H1 (cell line): ENCODE measurements around the gene BRI3BP. TPM values are rescaled to one million over a fixed set of nuclear protein-coding genes. Genes with fewer than 3 reads are reported as not detected.

Source experiments
- CTCF ChIA-PET: fragments of 300-600 bp; sonication (Branson Sonifier 250); formaldehyde crosslinking; loops from one replicate; lab custom pipeline; 2021; ENCODE audit not compliant: partially characterized antibody; lab: Charles Lee
- POLR2A ChIA-PET: fragments of 300-600 bp; sonication (Branson Sonifier 250); formaldehyde crosslinking; loops from one replicate; lab custom pipeline; 2021; ENCODE audit warnings: inconsistent platforms; ENCODE audit not compliant: partially characterized antibody; lab: Charles Lee
- DNase-seq, 2 experiments: peaks; one replicate each; pipeline versions ENCODE4 v3.0.0 to v3.0.0-alpha.2; 2010 to 2022; ENCODE audit warnings: low spot score in 2 of 2, low read depth in 1 of 2, mixed read lengths in 1 of 2
- FAIRE-seq: peaks from 2 replicates; lab custom pipeline; 2011; peaks lifted over from hg19 to GRCh38; lab: Jason Lieb, UNC
- H2AFZ ChIP-seq: 2 replicates; pipeline ENCODE4 v1.8.1; 2012; ENCODE audit warnings: low read length, inconsistent platforms
- H2AK5ac ChIP-seq: 2 replicates; pipeline ENCODE4 v1.6.1; 2013; ENCODE audit warnings: low read depth, low read length
- H2BK120ac ChIP-seq: replicated peaks from 2 replicates; pipeline ENCODE3; 2013; ENCODE audit warnings: low read depth, low read length, inconsistent platforms
- H2BK12ac ChIP-seq: 2 replicates; pipeline ENCODE4 v1.6.1; 2013; ENCODE audit warnings: low read depth, low read length
- H2BK15ac ChIP-seq: 2 replicates; pipeline ENCODE4 v1.6.1; 2013; ENCODE audit warnings: low read length
- H2BK20ac ChIP-seq: 2 replicates; pipeline ENCODE4 v1.6.1; 2013; ENCODE audit warnings: low read length
- H2BK5ac ChIP-seq: 2 replicates; pipeline ENCODE4 v1.6.1; 2013; ENCODE audit warnings: low read depth, low read length
- H3K14ac ChIP-seq: 2 replicates; pipeline ENCODE4 v1.6.1; 2013; ENCODE audit warnings: inconsistent platforms; ENCODE audit not compliant: insufficient read length
- H3K18ac ChIP-seq: 2 replicates; pipeline ENCODE4 v1.6.1; 2013; ENCODE audit warnings: low read length; ENCODE audit errors: extremely low read depth
- H3K23ac ChIP-seq: 2 replicates; pipeline ENCODE4 v1.6.1; 2013; ENCODE audit warnings: inconsistent platforms; ENCODE audit not compliant: insufficient read length
- H3K23me2 ChIP-seq: 2 replicates; pipeline ENCODE4 v1.6.1; 2013; ENCODE audit warnings: low read depth, low read length
- H3K27ac ChIP-seq: 2 replicates; pipeline ENCODE4 v1.6.1; 2011; ENCODE audit warnings: low read depth, low read length, inconsistent platforms
- H3K27me3 ChIP-seq, 4 experiments: replicated peaks in 1 of 4; 1 replicate in 1 of 4; 2 replicates in 3 of 4; pipeline versions ENCODE4 v1.6.1 to v1.8.1; 2011 to 2013; ENCODE audit warnings: low read length in 3 of 4, mild to moderate bottlenecking in 3 of 4, inconsistent platforms in 2 of 4, mixed read lengths in 2 of 4, moderate library complexity in 1 of 4; ENCODE audit not compliant: control insufficient read depth in 3 of 4, insufficient read depth in 3 of 4; ENCODE audit errors: extremely low read depth in 1 of 4
- H3K36me3 ChIP-seq, 4 experiments: 2 replicates each; pipeline versions ENCODE4 v1.6.1 to v1.8.1; 2011 to 2013; ENCODE audit warnings: mild to moderate bottlenecking in 4 of 4, low read length in 3 of 4, moderate library complexity in 2 of 4, control low read depth in 1 of 4, inconsistent platforms in 1 of 4; ENCODE audit not compliant: insufficient read depth in 4 of 4, control insufficient read depth in 2 of 4
- H3K4ac ChIP-seq: replicated peaks from 2 replicates; pipeline ENCODE3; 2013; ENCODE audit warnings: low read length, low read depth, mixed read lengths, inconsistent platforms; ENCODE audit not compliant: insufficient read length
- H3K4me1 ChIP-seq, 4 experiments: replicated peaks in 1 of 4; 1 replicate in 1 of 4; 2 replicates in 3 of 4; pipeline versions ENCODE4 v1.6.1 to v1.8.1; 2011 to 2013; ENCODE audit warnings: low read length in 3 of 4, inconsistent platforms in 2 of 4, mixed read lengths in 1 of 4; ENCODE audit not compliant: insufficient read depth in 4 of 4, control insufficient read depth in 3 of 4
- H3K4me2 ChIP-seq, 2 experiments: 2 replicates each; pipeline versions ENCODE4 v1.6.1 to v1.8.1; 2011 to 2013; ENCODE audit warnings: low read depth in 2 of 2, low read length in 2 of 2, control low read depth in 1 of 2, inconsistent platforms in 1 of 2, mild to moderate bottlenecking in 1 of 2; ENCODE audit not compliant: insufficient read depth in 1 of 2
- H3K4me3 ChIP-seq, 4 experiments: fragments of 200-600, 300-600 bp in 1 of 4; sonication (generic), shearing (Covaris generic), sonication (Bioruptor Twin) in 1 of 4; 2 replicates each; pipeline versions ENCODE4 v1.5.1 to v1.8.1; 2011 to 2016; ENCODE audit warnings: low read length in 4 of 4, low read depth in 3 of 4, control low read depth in 2 of 4, inconsistent platforms in 2 of 4, mild to moderate bottlenecking in 2 of 4, mixed read lengths in 1 of 4, moderate library complexity in 1 of 4; ENCODE audit not compliant: insufficient read depth in 2 of 4; ENCODE audit errors: extremely low read depth in 1 of 4
- H3K56ac ChIP-seq: replicated peaks from 2 replicates; pipeline ENCODE3; 2013; ENCODE audit warnings: low read depth, mild to moderate bottlenecking, mixed read lengths, low read length, inconsistent platforms; ENCODE audit not compliant: insufficient read length
- H3K79me1 ChIP-seq: 2 replicates; pipeline ENCODE4 v1.6.1; 2013; ENCODE audit warnings: low read depth, low read length, control low read depth
- H3K79me2 ChIP-seq, 2 experiments: 2 replicates each; pipeline versions ENCODE4 v1.6.1 to v1.8.1; 2012 to 2013; ENCODE audit warnings: low read length in 2 of 2, mild to moderate bottlenecking in 2 of 2, inconsistent platforms in 1 of 2; ENCODE audit not compliant: insufficient read depth in 2 of 2, control insufficient read depth in 1 of 2
- H3K9ac ChIP-seq, 4 experiments: replicated peaks in 1 of 4; 1 replicate in 1 of 4; 2 replicates in 3 of 4; pipeline versions ENCODE4 v1.6.1 to v1.8.1; 2011 to 2013; ENCODE audit warnings: low read depth in 3 of 4, low read length in 3 of 4, control low read depth in 2 of 4, mild to moderate bottlenecking in 2 of 4, moderate library complexity in 2 of 4, inconsistent platforms in 1 of 4; ENCODE audit errors: extremely low read depth in 1 of 4
- H3K9me3 ChIP-seq, 2 experiments: 2 replicates each; pipeline versions ENCODE4 v1.6.1 to v1.8.1; 2012 to 2013; ENCODE audit warnings: mild to moderate bottlenecking in 2 of 2, moderate library complexity in 2 of 2, control low read depth in 1 of 2, inconsistent platforms in 1 of 2, low read depth in 1 of 2, low read length in 1 of 2, mixed read lengths in 1 of 2; ENCODE audit not compliant: insufficient read depth in 2 of 2
- H4K20me1 ChIP-seq, 2 experiments: replicated peaks in 1 of 2; 2 replicates each; pipeline versions ENCODE3 to v1.8.1; 2011 to 2013; ENCODE audit warnings: inconsistent platforms in 2 of 2, low read length in 2 of 2, mild to moderate bottlenecking in 1 of 2; ENCODE audit not compliant: insufficient read depth in 2 of 2, control insufficient read depth in 1 of 2
- H4K5ac ChIP-seq: 2 replicates; pipeline ENCODE4 v1.6.1; 2013; ENCODE audit warnings: low read length, low read depth, mixed read lengths, inconsistent platforms; ENCODE audit not compliant: insufficient read length
- H4K8ac ChIP-seq: 2 replicates; pipeline ENCODE4 v1.8.0; 2013; ENCODE audit warnings: mild to moderate bottlenecking, moderate library complexity, low read length, inconsistent platforms; ENCODE audit not compliant: insufficient read depth; ENCODE audit errors: extremely low read depth
- H4K91ac ChIP-seq: replicated peaks from 2 replicates; pipeline ENCODE3; 2013; ENCODE audit warnings: low read length, mixed read lengths, inconsistent platforms; ENCODE audit not compliant: insufficient read length
- JUN ChIP-seq: IDR thresholded peaks from 2 replicates; pipeline ENCODE4 v1.6.1; 2011; ENCODE audit warnings: low read depth, mild to moderate bottlenecking, improper control_type of control experiment, low read length
- TBP ChIP-seq: IDR thresholded peaks from 2 replicates; pipeline ENCODE4 v1.6.1; 2011; ENCODE audit warnings: low read depth, low read length, improper control_type of control experiment
- WGBS, 2 experiments: shearing (Covaris generic) in 1 of 2; methylation state at CpG; one replicate each; pipeline versions ENCODE4 v1.1.6 to v1.1.7; 2013 to 2015; ENCODE audit warnings: low lambda C conversion rate in 2 of 2, mixed read lengths in 2 of 2, inconsistent platforms in 1 of 2, low coverage in 1 of 2, missing lambda C conversion rate in 1 of 2; ENCODE audit not compliant: insufficient replicate concordance in 2 of 2, insufficient coverage in 1 of 2, insufficient read length in 1 of 2; ENCODE audit errors: extremely low coverage in 1 of 2, missing lambda C conversion rate in 1 of 2; 5-methylcytosine and 5-hydroxymethylcytosine counted together
- polyA plus RNA-seq, 7 experiments: library from polyadenylated mRNA; depleted of rRNA in 3 of 7; stranded (reverse) in 5 of 7; unstranded in 2 of 7; fragments of >200 nt in 5 of 7; fragments of 200-250 nt in 2 of 7; gene quantifications; 1 replicate in 5 of 7; 2 replicates in 1 of 7; 4 replicates in 1 of 7; pipeline versions ENCODE4 v1.2.1 to v1.2.3, GENCODE V29; 2011 to 2013; ENCODE audit warnings: missing spikeins in 2 of 7, mixed read lengths in 2 of 7
- total RNA-seq: library from RNA; stranded (reverse); fragmentation: NEBNext Ultra II Directional; extraction: Animal tissue kit (Norgen Biotek cat#: 25700); gene quantifications from 2 replicates; pipeline ENCODE4 v1.2.1, GENCODE V29; 2021

The BRI3BP gene
- total and polyA plus RNA-seq, 2 of the 8 experiments (the other 6 are each of a cell fraction or from before 2014, with no cell fraction given), result 5.4 to 14.2 TPM

GRCh38 chr12:125056306-125056705 is 62.9 kb downstream of the BRI3BP start:
- H2BK5ac ChIP-seq, result no peak overlapping the region
- 92% methylated on average over 8 of the region's 14 CpGs; no CpG with 5 or more reads in 1 of the 2 experiments for whole genome bisulfite sequencing, 2 experiments
- TF ChIP-seq JUN (no peak), TBP (no peak)

More at GRCh38 chr12:125056306-125056705, 62.9 kb downstream of the BRI3BP start:
- Histone ChIP-seq H2BK12ac (peak overlapping the region; percentile 27; the same call in 1 of the 2 replicates), H3K79me1 (no peaks in the 10 kb centered on the region), H4K91ac (no peak overlapping the region), H4K8ac (no peak overlapping the region), H3K36me3 (no peaks in the 10 kb centered on the region), H2AFZ (no peak overlapping the region), H3K4me2 (no peak overlapping the region), H4K5ac (no peak overlapping the region), H3K4ac (no peak overlapping the region), H3K9me3 (peaks cover 3 to 8% of the 10 kb centered on the region in 2 experiments; a peak in 2 of 4 replicates), H3K27me3 (no peaks in the 10 kb centered on the region), H3K79me2 (no peaks in the 10 kb centered on the region), H2BK120ac (no peak overlapping the region), H2BK15ac (no peak overlapping the region), H3K23ac (no peak overlapping the region), H3K27ac (no peak overlapping the region), H3K9ac (no peak overlapping the region), H3K4me3 (no peak overlapping the region), H3K4me1 (no peaks in the 10 kb centered on the region; a peak in 1 of 7 replicates), H2BK20ac (no peak overlapping the region), H3K56ac (no peak overlapping the region), H3K14ac (no peak overlapping the region), H4K20me1 (no peaks in the 10 kb centered on the region), H3K18ac (no peak overlapping the region), H3K23me2 (no peaks in the 10 kb centered on the region), H2AK5ac (no peak overlapping the region)
- ChIA-PET POLR2A (interaction anchor here (0.7 kb wide), 1 partner anchor 20 kb away, joined by 3 read pairs; no protein-coding TSS in a partner anchor), CTCF (interaction anchor here (0.6 kb wide), 1 partner anchor 1937 kb away, joined by 3 read pairs; no protein-coding TSS in a partner anchor)
- DNase-seq (no peak), FAIRE-seq (no peak)
